NB4 (cell line): Measurements from ENCODE around the gene GPR171.

Source experiments
- CTCF ChIP-seq: IDR thresholded peaks from one replicate; pipeline ENCODE4 v1.5.1; 2012; ENCODE audit warnings: low read depth, low read length
- MAX ChIP-seq: IDR thresholded peaks from 2 replicates; pipeline ENCODE4 v1.6.1; 2011; ENCODE audit warnings: low read depth, low read length
- POLR2A ChIP-seq: IDR thresholded peaks from 2 replicates; pipeline ENCODE4 v1.6.1; 2011; ENCODE audit warnings: mild to moderate bottlenecking; ENCODE audit not compliant: insufficient read length; ENCODE audit errors: extremely low read depth

- TF ChIP-seq CTCF (no peak), POLR2A (no peak), MAX (no peak)
Measured at GRCh38 chr3:151192545-151192944, 10.5 kb downstream of the GPR171 start.
